ENCODE data around the gene TXNIP. TPM values are rescaled to one million over a fixed set of nuclear protein-coding genes. Genes with fewer than 3 reads are reported as not detected.
A peak's percentile ranks its signal among the peaks of the same experiment; 100 is the strongest.

TXNIP gene
- total RNA-seq, 2 experiments from 2014 or later: 130 to 134 TPM

- CTCF ChIA-PET: interaction anchor here (4.1 to 8.9 kb wide), 2 partner anchors 17 to 34 kb away, joined by 15 to 93 read pairs; partner anchors contain the start of gene RBM8A
- peak; percentile 2 for ATAC-seq
- H3K4me1 Mint-ChIP-seq (ENCODE audit: low read depth): peaks cover 37% of the 10 kb centered on the region
Observed at GRCh38 chr1:145961425-145962156, 34.8 kb downstream of the TXNIP start.

GRCh38 chr1:145961109-145961424, 35.3 kb downstream of the TXNIP start:
- peaks cover 39% of the 10 kb centered on the region for H3K4me1 Mint-ChIP-seq (ENCODE audit: low read depth)
- no peaks in the 10 kb centered on the region for H3K27me3 Mint-ChIP-seq
- CTCF ChIA-PET: no interaction called here
- H3K9me3 Mint-ChIP-seq: no peaks in the 10 kb centered on the region
- intact Hi-C loops (cut with micrococcal nuclease): loop anchor here (5.0 kb wide), 1 partner anchor 34 kb away; the partner anchor contains the start of gene RBM8A
- ATAC-seq: no peak
- DNase-seq: peak; percentile 9
- no peak for TF ChIP-seq CTCF (IDR thresholded peaks at IDR 0.05)
- H3K36me3 Mint-ChIP-seq (ENCODE audit: low read depth): peaks cover 16% of the 10 kb centered on the region
- H3K4me3 Mint-ChIP-seq: peak overlapping the region; percentile 92
- POLR2A ChIA-PET: interaction anchor here (0.6 to 12.8 kb wide), 9 partner anchors 12 to 135 kb away, joined by 3 to 160 read pairs (median 3); partner anchors contain the start of genes PEX11B, RBM8A and TXNIP
- peak overlapping the region; percentile 91 for H3K27ac Mint-ChIP-seq

More at GRCh38 chr1:145961425-145962156, 34.8 kb downstream of the TXNIP start:
- Mint-ChIP-seq H3K4me3 (peak overlapping the region; percentile 92), H3K36me3 (ENCODE audit: low read depth) (peaks cover 16% of the 10 kb centered on the region), H3K9me3 (no peaks in the 10 kb centered on the region), H3K27ac (peak overlapping the region; percentile 91), H3K27me3 (no peaks in the 10 kb centered on the region)
- intact Hi-C loops (cut with micrococcal nuclease): loop anchor here (5.0 kb wide), 1 partner anchor 34 kb away; the partner anchor contains the start of gene RBM8A
- no peak for TF ChIP-seq CTCF (IDR thresholded peaks at IDR 0.05)
- POLR2A ChIA-PET: interaction anchor here (1.0 to 12.8 kb wide), 11 partner anchors 11 to 136 kb away, joined by 3 to 160 read pairs (median 6); partner anchors contain the start of genes PEX11B, RBM8A and TXNIP
- DNase-seq: peak; percentile 85

GRCh38 chr1:145960468-145961108, 35.8 kb downstream of the TXNIP start:
- peak; percentile 67 for DNase-seq
- intact Hi-C loops (cut with micrococcal nuclease): loop anchor here (5.0 kb wide), 1 partner anchor 33 kb away; the partner anchor contains the start of gene RBM8A
- POLR2A ChIA-PET: interaction anchor here (0.5 to 12.8 kb wide), 11 partner anchors 18 to 115 kb away, joined by 3 to 160 read pairs (median 3); partner anchors contain the start of genes NUDT17, PEX11B, RBM8A and TXNIP
- no peaks in the 10 kb centered on the region for H3K9me3 Mint-ChIP-seq
- no peaks in the 10 kb centered on the region for H3K27me3 Mint-ChIP-seq
- H3K4me1 Mint-ChIP-seq (ENCODE audit: low read depth): peaks cover 44% of the 10 kb centered on the region
- H3K36me3 Mint-ChIP-seq (ENCODE audit: low read depth): peaks cover 16% of the 10 kb centered on the region
- peak overlapping the region; percentile 92 for H3K4me3 Mint-ChIP-seq
- TF ChIP-seq CTCF (IDR thresholded peaks at IDR 0.05): peak; percentile 25
- CTCF ChIA-PET: no interaction called here
- no peak for ATAC-seq
- H3K27ac Mint-ChIP-seq: peak overlapping the region; percentile 91

GRCh38 chr1:145959957-145960467, 36.4 kb downstream of the TXNIP start:
- Mint-ChIP-seq H3K27ac (no peak overlapping the region), H3K27me3 (no peaks in the 10 kb centered on the region), H3K4me1 (ENCODE audit: low read depth) (peaks cover 46% of the 10 kb centered on the region), H3K36me3 (ENCODE audit: low read depth) (peaks cover 16% of the 10 kb centered on the region), H3K9me3 (no peaks in the 10 kb centered on the region), H3K4me3 (peak overlapping the region; percentile 92)
- no peak for TF ChIP-seq CTCF (IDR thresholded peaks at IDR 0.05)
- intact Hi-C loops (cut with micrococcal nuclease): loop anchor here (5.0 kb wide), 1 partner anchor 33 kb away; the partner anchor contains the start of gene RBM8A
- DNase-seq: no peak
- ChIA-PET CTCF (interaction anchor here (1.5 to 4.0 kb wide), 2 partner anchors 33 to 47 kb away, joined by 4 to 19 read pairs; partner anchors contain the start of gene RBM8A), POLR2A (interaction anchor here (0.5 to 12.8 kb wide), 11 partner anchors 18 to 114 kb away, joined by 3 to 160 read pairs (median 3); partner anchors contain the start of genes NUDT17, PEX11B, RBM8A and TXNIP)
- ATAC-seq: no peak
